IMR-90 (cell line): ENCODE results near the gene CYP26B1. TPM values are rescaled to one million over a fixed set of nuclear protein-coding genes. Genes with fewer than 3 reads are reported as not detected.

Source experiments
- ATAC-seq: fragments of 200-7000 bp; cut with Tn5 transposase; 2 replicates; pipeline ENCODE4 v1.9.1; 2020; ENCODE audit warnings: low read depth, mild to moderate bottlenecking, moderate library complexity
- BruUV-seq: library from RNA; stranded (reverse); fragments of 400-500 nt; replicated peaks from 2 replicates; lab custom pipeline; 2021; lab: Mats Ljungman, UMichigan
- CTCF ChIA-PET: fragments of 300-600 bp; formaldehyde crosslinking; extraction: SDS; loops from one replicate; lab custom pipeline; 2021; ENCODE audit warnings: antibody characterized with exemption; lab: Yijun Ruan, JAX
- POLR2A ChIA-PET: fragments of 300-600 bp; sonication (Branson Sonifier 250); formaldehyde crosslinking; loops from one replicate; lab custom pipeline; 2022; ENCODE audit warnings: antibody characterized with exemption; ENCODE audit not compliant: unreplicated experiment; lab: Charles Lee
- DNase-seq: peaks from one replicate; pipeline ENCODE4 v3.0.0; 2013
- H2AFZ ChIP-seq: replicated peaks from 2 replicates; pipeline ENCODE3; 2013; ENCODE audit warnings: low read length, mild to moderate bottlenecking; ENCODE audit not compliant: poor library complexity
- H2AK5ac ChIP-seq: 2 replicates; pipeline ENCODE4 v1.6.1; 2013; ENCODE audit warnings: low read depth, low read length, inconsistent platforms
- H2AK9ac ChIP-seq: replicated peaks from 2 replicates; pipeline ENCODE3; 2013; ENCODE audit warnings: mild to moderate bottlenecking, low read depth, low read length, moderate library complexity; ENCODE audit not compliant: poor library complexity
- H2BK120ac ChIP-seq: 2 replicates; pipeline ENCODE4 v1.6.1; 2013; ENCODE audit warnings: low read depth, low read length, inconsistent platforms
- H2BK15ac ChIP-seq: 3 replicates; pipeline ENCODE4 v1.6.1; 2013; ENCODE audit warnings: low read depth, low read length, inconsistent platforms
- H2BK20ac ChIP-seq: 2 replicates; pipeline ENCODE4 v1.6.1; 2013; ENCODE audit warnings: low read depth, mild to moderate bottlenecking, inconsistent platforms, low read length, moderate library complexity
- H2BK5ac ChIP-seq: 2 replicates; pipeline ENCODE4 v1.6.1; 2013; ENCODE audit warnings: mild to moderate bottlenecking, low read depth, low read length, inconsistent platforms; ENCODE audit not compliant: poor library complexity, severe bottlenecking
- H3K14ac ChIP-seq: replicated peaks from 2 replicates; pipeline ENCODE4 v1.6.1; 2013; ENCODE audit warnings: low read depth, low read length, inconsistent platforms
- H3K18ac ChIP-seq: 2 replicates; pipeline ENCODE4 v1.6.1; 2013; ENCODE audit warnings: low read depth, low read length, control low read depth
- H3K23ac ChIP-seq: 2 replicates; pipeline ENCODE4 v1.6.1; 2013; ENCODE audit warnings: low read depth, low read length, inconsistent platforms
- H3K27ac ChIP-seq: 2 replicates; pipeline ENCODE4 v1.5.1; 2013; ENCODE audit warnings: mild to moderate bottlenecking, control low read depth, low read length; ENCODE audit not compliant: insufficient read depth
- H3K27me3 ChIP-seq: 2 replicates; pipeline ENCODE4 v1.6.1; 2013; ENCODE audit warnings: low read length; ENCODE audit not compliant: control insufficient read depth, insufficient read depth
- H3K36me3 ChIP-seq: 2 replicates; pipeline ENCODE4 v1.6.1; 2013; ENCODE audit warnings: low read length, mixed read lengths; ENCODE audit not compliant: control insufficient read depth, insufficient read depth
- H3K4ac ChIP-seq: 2 replicates; pipeline ENCODE4 v1.6.1; 2013; ENCODE audit warnings: low read depth, low read length, inconsistent platforms
- H3K4me1 ChIP-seq: 2 replicates; pipeline ENCODE4 v1.6.1; 2013; ENCODE audit warnings: low read length, mixed read lengths; ENCODE audit not compliant: control insufficient read depth, insufficient read depth
- H3K4me2 ChIP-seq: 2 replicates; pipeline ENCODE4 v1.6.1; 2013; ENCODE audit warnings: low read depth, mild to moderate bottlenecking, control low read depth, low read length, moderate library complexity
- H3K4me3 ChIP-seq: 2 replicates; pipeline ENCODE4 v1.5.1; 2013; ENCODE audit warnings: low read depth, mild to moderate bottlenecking, control low read depth, low read length, moderate library complexity; ENCODE audit not compliant: insufficient read depth
- H3K56ac ChIP-seq: 2 replicates; pipeline ENCODE4 v1.6.1; 2013; ENCODE audit warnings: low read length, inconsistent platforms; ENCODE audit not compliant: insufficient read depth; ENCODE audit errors: extremely low read depth
- H3K79me1 ChIP-seq, 2 experiments: 2 replicates each; pipeline ENCODE4 v1.6.1; 2013; ENCODE audit warnings: low read length in 2 of 2, inconsistent platforms in 1 of 2, low read depth in 1 of 2
- H3K9ac ChIP-seq: 2 replicates; pipeline ENCODE4 v1.6.1; 2013; ENCODE audit warnings: low read depth, low read length, control low read depth
- H3K9me1 ChIP-seq: 2 replicates; pipeline ENCODE4 v1.6.1; 2013; ENCODE audit warnings: low read length, inconsistent platforms; ENCODE audit not compliant: insufficient read depth
- H3K9me3 ChIP-seq: 2 replicates; pipeline ENCODE4 v1.6.1; 2013; ENCODE audit warnings: low read length; ENCODE audit not compliant: control insufficient read depth, insufficient read depth
- H4K20me1 ChIP-seq: 2 replicates; pipeline ENCODE4 v1.6.1; 2013; ENCODE audit warnings: low read length, inconsistent platforms; ENCODE audit not compliant: insufficient read depth
- H4K5ac ChIP-seq: 2 replicates; pipeline ENCODE4 v1.6.1; 2013; ENCODE audit warnings: mild to moderate bottlenecking, low read depth, low read length, control low read depth
- H4K8ac ChIP-seq, 2 experiments: 2 replicates each; pipeline ENCODE4 v1.6.1; 2013; ENCODE audit warnings: low read depth in 2 of 2, low read length in 2 of 2, control low read depth in 1 of 2, inconsistent platforms in 1 of 2
- H4K91ac ChIP-seq: 2 replicates; pipeline ENCODE4 v1.6.1; 2013; ENCODE audit warnings: low read depth, low read length, inconsistent platforms; ENCODE audit not compliant: insufficient read depth
- BHLHE40 ChIP-seq: fragments of 150-350 bp; IDR thresholded peaks from 2 replicates; pipeline ENCODE4 v1.6.1; 2016; ENCODE audit warnings: mild to moderate bottlenecking, low read depth, low read length
- CEBPB ChIP-seq: IDR thresholded peaks from 2 replicates; pipeline ENCODE4 v1.6.1; 2012; ENCODE audit warnings: low read depth, low read length, improper control_type of control experiment
- FOS ChIP-seq: fragments of 150-350 bp; IDR thresholded peaks from 2 replicates; pipeline ENCODE4 v1.6.1; 2016; ENCODE audit warnings: low read depth, low read length
- MAZ ChIP-seq: IDR thresholded peaks from 2 replicates; pipeline ENCODE4 v1.6.1; 2012; ENCODE audit warnings: low read depth, mild to moderate bottlenecking, low read length, improper control_type of control experiment, moderate library complexity, borderline replicate concordance
- MXI1 ChIP-seq: IDR thresholded peaks from 2 replicates; pipeline ENCODE4 v1.6.1; 2012; ENCODE audit warnings: low read depth, mild to moderate bottlenecking, low read length, moderate library complexity, borderline replicate concordance
- RAD21 ChIP-seq: IDR thresholded peaks from 2 replicates; pipeline ENCODE4 v1.6.1; 2012; ENCODE audit warnings: low read length, improper control_type of control experiment
- RCOR1 ChIP-seq: IDR thresholded peaks from 2 replicates; pipeline ENCODE4 v1.6.1; 2012; ENCODE audit warnings: mild to moderate bottlenecking, low read length, improper control_type of control experiment; ENCODE audit not compliant: insufficient replicate concordance
- WGBS, 2 experiments: methylation state at CpG; one replicate each; pipeline versions ENCODE4 v1.1.5 to v1.1.7; 2013; ENCODE audit warnings: missing lambda C conversion rate in 2 of 2; ENCODE audit not compliant: insufficient read length in 1 of 2; ENCODE audit errors: extremely low coverage in 2 of 2; 5-methylcytosine and 5-hydroxymethylcytosine counted together
- dilution Hi-C: fragments of 300-500 bp; cut with HindIII; formaldehyde crosslinking; loops from one replicate; pipeline ENCODE4 v1.14.3; 2018; ENCODE audit warnings: low sequenced_read_pairs; ENCODE audit not compliant: unreplicated experiment
- in situ Hi-C: fragments of 300-500 bp; cut with MboI; formaldehyde crosslinking; loops from 3 replicates; pipeline ENCODE4 v1.14.3; 2019; ENCODE audit warnings: low sequenced_read_pairs, inconsistent platforms, mixed read lengths
- intact Hi-C: fragments of 100-400 bp; cut with micrococcal nuclease; formaldehyde crosslinking; loops from 2 replicates; pipeline ENCODE4 v1.10.0; 2022
- polyA plus RNA-seq, 3 experiments: library from polyadenylated mRNA; depleted of rRNA; stranded (reverse); fragments of >200 nt; gene quantifications; 2 replicates each; pipeline ENCODE4 v1.2.3, GENCODE V29; 2012; ENCODE audit warnings: low replicate concordance in 1 of 3
- total RNA-seq: library from RNA; depleted of rRNA; stranded (reverse); fragments of >200 nt; gene quantifications from 2 replicates; pipeline ENCODE4 v1.2.3, GENCODE V29; 2012

The CYP26B1 gene
- total and polyA plus RNA-seq, 2 of the 4 experiments (the other 2 are of a cell fraction) = 0.02 TPM; not detected in 1

DNA sequence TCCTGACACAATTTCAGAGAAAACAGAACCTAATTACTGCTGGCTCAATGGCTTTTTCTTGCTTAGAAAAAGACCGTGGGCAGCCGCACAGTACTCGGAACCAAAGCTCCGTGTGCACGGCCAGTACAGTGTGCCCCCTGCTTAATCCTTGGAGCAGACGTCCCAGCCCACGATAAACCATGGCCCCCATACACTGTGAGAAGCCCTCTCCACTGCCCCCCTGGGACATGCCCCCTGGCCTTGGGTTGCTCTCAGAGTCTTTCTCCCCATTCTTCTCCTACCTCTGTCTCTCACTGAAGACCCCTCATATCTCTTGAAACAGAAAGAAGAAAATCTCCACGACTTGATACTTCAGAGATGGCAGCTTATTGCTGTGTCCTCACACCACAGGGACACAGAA lies 44.0 kb downstream of the CYP26B1 start:
- no peak overlapping the region for H4K8ac ChIP-seq
- no peak overlapping the region for H2BK15ac ChIP-seq
- no peak overlapping the region for H3K27ac ChIP-seq
- TF ChIP-seq CEBPB (no peak), MXI1 (no peak), RCOR1 (no peak), FOS (no peak), BHLHE40 (no peak), MAZ (no peak), RAD21 (no peak)
- H2AK9ac ChIP-seq = no peak overlapping the region
- no peak overlapping the region for H3K18ac ChIP-seq
- H3K23ac ChIP-seq = no peak overlapping the region
- no peak overlapping the region for H2AFZ ChIP-seq
- no peaks in the 10 kb centered on the region for H3K36me3 ChIP-seq
- H2BK120ac ChIP-seq = no peak overlapping the region
- no peak overlapping the region for H4K91ac ChIP-seq
- no peak overlapping the region for H2BK20ac ChIP-seq
- ChIA-PET CTCF (interaction anchor here (1.2 kb wide), 1 partner anchor 13 kb away, joined by 4 read pairs; no protein-coding TSS in a partner anchor), POLR2A (no interaction called here)
- 89% methylated on average over 3 of the region's 8 CpGs; no CpG with 5 or more reads in 1 of the 2 experiments for WGBS, 2 experiments
- H3K27me3 ChIP-seq = peaks cover 11% of the 10 kb centered on the region
- intact Hi-C loops (no loop called here), in situ Hi-C loops (no loop called here), dilution Hi-C loops (no loop called here)
- no peak overlapping the region for H2AK5ac ChIP-seq
- DNase-seq (no peak), ATAC-seq (no peak)
- H4K5ac ChIP-seq = no peak overlapping the region
- H3K4me1 ChIP-seq = no peaks in the 10 kb centered on the region
- H3K9ac ChIP-seq = no peak overlapping the region
- BruUV-seq = no TSS peak
- H3K56ac ChIP-seq = no peak overlapping the region
- H3K4me2 ChIP-seq = no peak overlapping the region
- no peak overlapping the region for H3K4ac ChIP-seq
- no peaks in the 10 kb centered on the region for H3K79me1 ChIP-seq
- no peaks in the 10 kb centered on the region for H4K20me1 ChIP-seq
- H3K9me3 ChIP-seq = no peaks in the 10 kb centered on the region
- no peak overlapping the region for H3K14ac ChIP-seq
- H3K4me3 ChIP-seq = no peak overlapping the region
- no peaks in the 10 kb centered on the region for H3K9me1 ChIP-seq
- H2BK5ac ChIP-seq = no peak overlapping the region
